Ureter (tissue), 1 donor: ENCODE results near the gene RND2. TPM values are rescaled to one million over a fixed set of nuclear protein-coding genes. Genes with fewer than 3 reads are reported as not detected.
"Not testable (repeated sequence)": the region's sequence is repeated elsewhere in the genome, so short reads cannot be mapped to it uniquely, and the experiment has no call there.

Experiments
- DNase-seq: peaks from one replicate; pipeline ENCODE4 v3.0.0-alpha.2; 2020; ENCODE audit warnings: low spot score
- total RNA-seq: library from RNA; stranded (reverse); gene quantifications from one replicate; pipeline ENCODE4 v1.2.4, GENCODE V29; 2023
- donor health status: DM: yes; HTN: yes; CAD: no.

The RND2 gene
- 3.0 TPM for total RNA-seq

- DNase-seq = peak; percentile 94
Observed at GRCh38 chr17:43024407-43025289, at the start of gene RND2. Gene RND2, plus strand, starts transcription at chr17:43025231. Its CDS starts 117 bp downstream, at chr17:43025348.

GRCh38 chr17:42975265-42975664, 49.8 kb upstream of the RND2 start:
- no peak for DNase-seq

GRCh38 chr17:42975701-42976100, 49.3 kb upstream of the RND2 start:
- not testable (repeated sequence) for DNase-seq

GRCh38 chr17:42979511-42980273, 45.3 kb upstream of the RND2 start, which contains the start of gene PTGES3L:
Gene PTGES3L, minus strand, starts transcription at chr17:42980080. Its CDS starts 27 bp downstream, at chr17:42980053.
- DNase-seq = peak; percentile 65

DNA sequence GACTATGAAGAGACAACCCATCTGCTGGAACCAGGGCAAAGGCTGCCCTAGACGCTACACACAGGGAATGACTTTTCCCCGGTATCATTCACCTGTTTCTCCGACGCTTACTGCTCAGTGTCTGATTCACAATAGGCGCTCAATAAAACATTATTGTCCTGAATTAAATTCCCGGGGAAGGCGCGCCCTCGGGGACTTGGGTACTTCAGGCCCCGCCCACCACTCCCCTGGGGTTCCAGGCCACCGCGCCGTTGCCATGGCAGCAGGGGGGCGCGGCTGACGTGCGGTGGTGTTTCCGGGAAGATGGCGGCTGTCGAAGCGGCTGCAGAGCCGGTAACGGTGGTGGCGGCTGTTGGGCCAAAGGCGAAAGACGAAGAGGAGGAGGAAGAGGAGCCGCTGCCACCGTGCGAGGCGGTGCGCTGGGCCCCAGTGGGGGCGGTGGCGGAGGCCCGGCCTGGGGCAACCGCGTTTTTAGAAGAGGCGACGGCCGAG, 44.7 kb upstream of the RND2 start, which contains the start of gene RUNDC1:
TSS of gene RUNDC1 (plus strand) at position 292 of the 492 bp plus-strand sequence. CDS start at position 304, 12 bp downstream.
- DNase-seq = peak; percentile 93

DNA sequence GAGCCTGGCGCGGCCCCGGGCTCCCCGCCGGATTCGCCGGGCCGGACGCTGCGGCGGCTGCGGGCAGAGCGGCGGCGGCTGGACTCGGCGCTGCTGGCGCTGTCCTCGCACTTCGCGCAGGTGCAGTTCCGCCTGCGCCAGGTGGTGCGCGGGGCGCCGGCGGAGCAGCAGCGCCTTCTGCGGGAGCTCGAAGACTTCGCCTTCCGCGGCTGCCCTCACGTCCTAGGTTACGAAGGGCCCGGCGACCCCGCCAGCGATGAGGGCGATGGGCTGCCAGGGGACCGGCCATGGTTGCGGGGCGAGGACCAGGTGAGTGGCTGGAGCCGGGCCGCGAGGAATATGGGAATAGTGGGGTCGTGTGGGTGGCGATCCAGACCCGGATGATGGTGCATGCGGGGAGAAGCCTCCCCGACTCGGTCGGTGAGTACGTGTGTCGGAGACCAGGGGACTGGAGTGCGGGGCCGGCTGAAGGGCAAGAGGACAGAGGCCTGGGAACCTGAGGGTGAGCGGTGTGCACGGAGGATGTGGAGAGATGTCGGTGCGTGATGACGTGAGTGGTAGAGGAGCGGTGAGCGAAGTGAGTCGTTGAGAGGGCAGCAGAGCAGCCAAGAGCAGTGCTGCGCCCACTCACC, 44.1 kb upstream of the RND2 start:
- DNase-seq = peak; percentile 56

- no peak for DNase-seq
Observed at GRCh38 chr17:42982266-42982665, 42.8 kb upstream of the RND2 start.

GRCh38 chr17:42985225-42985624, 39.8 kb upstream of the RND2 start:
- DNase-seq = no peak

DNA sequence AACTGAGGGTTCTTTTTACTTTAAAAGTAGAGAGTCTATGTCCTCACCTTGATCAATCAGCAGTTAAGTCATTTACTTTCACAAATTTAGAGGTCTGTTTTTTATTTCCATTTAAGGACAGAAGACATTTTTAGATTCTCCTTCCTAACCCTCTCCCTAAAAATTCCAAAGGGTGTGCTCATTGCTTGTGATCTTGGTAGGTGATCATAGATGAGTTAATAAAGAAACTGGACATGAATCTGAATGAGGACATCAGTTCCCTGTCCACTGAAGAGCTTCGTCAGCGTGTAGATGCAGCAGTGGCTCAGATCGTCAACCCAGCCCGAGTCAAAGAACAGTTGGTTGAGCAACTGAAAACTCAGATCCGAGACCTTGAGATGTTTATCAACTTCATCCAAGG, 35.9 kb upstream of the RND2 start:
- no peak for DNase-seq

DNA sequence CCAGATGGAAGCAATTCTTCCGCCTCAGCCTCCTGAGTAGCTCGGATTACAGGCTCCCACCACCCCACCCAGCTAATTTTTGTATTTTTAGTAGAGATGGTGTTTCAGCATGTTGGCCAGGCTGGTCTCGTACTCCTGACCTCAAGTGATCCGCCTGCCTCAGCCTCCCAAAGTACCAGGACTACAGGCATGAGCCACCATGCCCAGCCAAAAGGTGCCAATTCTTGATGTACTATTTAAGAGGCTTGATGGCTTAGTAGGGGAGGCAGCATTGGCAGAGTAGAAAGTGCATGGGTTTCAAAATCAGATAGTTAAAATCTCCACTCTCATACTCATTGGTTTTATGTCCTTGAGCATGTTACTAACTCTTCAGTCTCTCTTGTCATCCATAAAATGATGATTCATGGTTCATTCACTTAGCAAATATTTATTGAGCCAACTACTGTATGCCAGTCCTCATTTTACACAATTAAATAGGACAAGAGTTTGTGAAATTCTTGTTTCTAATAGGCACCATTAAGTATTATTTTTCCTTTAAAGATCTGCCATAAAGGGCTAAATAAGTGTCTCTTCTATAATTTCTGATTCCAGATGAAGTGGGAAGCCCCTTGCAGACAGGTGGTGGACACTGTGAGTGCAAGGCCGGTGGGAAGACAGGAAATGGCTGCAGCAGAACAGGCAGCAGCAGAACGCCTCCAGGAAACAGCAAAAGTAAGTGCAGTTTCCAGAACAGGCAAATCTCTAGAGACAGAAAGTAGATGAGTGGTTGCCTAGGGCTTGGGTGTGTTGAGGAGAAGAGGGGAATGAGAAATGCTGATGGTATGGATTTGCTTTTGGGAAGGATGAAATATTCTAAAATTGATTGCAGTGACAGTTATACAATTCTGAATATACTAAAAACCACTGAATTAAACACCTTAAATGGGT, 35.0 kb upstream of the RND2 start:
- DNase-seq = no peak

DNA sequence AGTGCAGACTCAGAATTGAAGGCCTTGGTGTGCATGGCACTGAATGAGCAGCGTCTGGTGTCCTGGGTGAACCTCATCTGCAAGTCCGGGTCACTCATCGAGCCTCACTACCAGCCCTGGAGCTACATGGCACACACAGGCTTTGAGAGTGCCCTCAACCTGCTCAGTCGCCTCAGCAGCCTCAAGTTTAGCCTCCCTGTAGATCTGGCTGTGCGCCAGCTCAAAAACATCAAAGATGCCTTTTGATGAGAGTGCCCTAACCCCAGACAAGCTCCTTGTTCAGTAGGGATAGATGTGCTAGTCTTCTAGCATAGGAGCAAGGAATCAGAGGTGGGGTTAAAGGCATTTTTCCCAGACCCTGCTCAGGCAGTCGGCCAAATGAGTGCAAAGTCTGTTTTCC, 33.6 kb upstream of the RND2 start:
- no peak for DNase-seq

GRCh38 chr17:42992872-42993271, 32.2 kb upstream of the RND2 start:
- DNase-seq = no peak

DNA sequence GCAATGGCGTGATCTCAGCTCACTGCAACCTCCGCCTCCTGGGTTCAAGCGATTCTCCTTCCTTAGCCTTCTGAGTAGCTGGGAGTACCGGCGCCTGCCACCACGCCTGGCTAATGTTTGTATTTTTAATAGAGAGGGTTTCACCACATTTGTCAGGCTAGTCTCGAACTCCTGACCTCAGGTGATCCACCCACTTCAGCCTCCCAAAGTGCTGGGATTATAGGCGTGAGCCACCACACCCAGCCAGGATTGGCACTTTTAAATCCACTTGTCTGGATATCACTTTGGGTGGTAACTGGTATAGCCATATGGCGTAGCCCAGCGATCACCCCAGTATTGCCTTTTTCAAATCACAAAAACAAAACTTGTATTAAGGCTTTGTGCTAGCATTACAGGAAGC, 31.1 kb upstream of the RND2 start:
- not testable (repeated sequence) for DNase-seq

GRCh38 chr17:42997390-42997983, 27.5 kb upstream of the RND2 start:
- DNase-seq = no peak

DNA sequence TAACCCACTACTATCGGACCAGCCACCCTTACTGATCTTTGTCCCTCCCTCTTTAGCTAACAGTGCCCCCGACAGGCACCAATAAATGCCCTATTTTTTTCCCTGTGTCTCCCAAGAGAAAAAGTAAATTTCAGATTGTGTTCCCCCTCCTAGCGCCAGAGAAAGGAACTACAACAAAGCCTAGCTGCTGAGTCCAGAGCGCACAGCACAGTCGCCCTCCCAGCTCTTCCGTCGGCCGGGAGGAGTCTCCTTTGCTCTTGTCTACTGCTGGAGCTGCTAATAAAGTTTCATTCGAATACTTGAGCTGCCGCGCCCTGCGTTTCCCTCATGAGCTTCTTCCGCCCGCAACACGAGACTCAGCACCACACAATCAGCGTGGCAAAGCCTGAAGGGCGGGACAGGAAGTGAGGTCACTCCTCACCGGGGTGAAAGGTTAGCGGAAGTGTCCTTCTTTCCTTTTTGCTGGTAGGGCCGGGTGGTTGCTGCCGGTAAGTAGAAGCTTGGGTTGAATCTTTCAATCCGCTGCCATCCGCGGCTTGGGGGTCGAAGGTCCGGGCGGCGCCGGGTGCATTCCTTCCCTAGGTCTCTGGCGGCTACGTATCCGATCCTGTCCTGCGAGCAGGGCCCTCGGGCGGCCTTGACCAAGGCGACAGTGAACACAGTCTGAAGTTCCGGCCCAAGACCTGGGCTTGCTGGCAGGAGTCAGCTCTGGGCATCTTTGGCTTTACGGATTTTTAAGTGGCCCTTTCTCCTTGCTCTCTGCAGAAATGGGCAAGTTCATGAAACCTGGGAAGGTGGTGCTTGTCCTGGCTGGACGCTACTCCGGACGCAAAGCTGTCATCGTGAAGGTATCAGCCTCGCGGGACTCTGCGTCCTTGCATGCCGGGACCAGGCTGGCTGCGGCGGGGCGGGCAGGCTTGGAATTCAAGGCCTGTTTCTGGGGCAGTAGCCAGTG, 26.8 kb upstream of the RND2 start, which contains the start of gene RPL27:
TSS of gene RPL27 (plus strand) at position 436 of the 955 bp plus-strand sequence. CDS start at position 768, 332 bp downstream.
- DNase-seq = peak; percentile 98

DNA sequence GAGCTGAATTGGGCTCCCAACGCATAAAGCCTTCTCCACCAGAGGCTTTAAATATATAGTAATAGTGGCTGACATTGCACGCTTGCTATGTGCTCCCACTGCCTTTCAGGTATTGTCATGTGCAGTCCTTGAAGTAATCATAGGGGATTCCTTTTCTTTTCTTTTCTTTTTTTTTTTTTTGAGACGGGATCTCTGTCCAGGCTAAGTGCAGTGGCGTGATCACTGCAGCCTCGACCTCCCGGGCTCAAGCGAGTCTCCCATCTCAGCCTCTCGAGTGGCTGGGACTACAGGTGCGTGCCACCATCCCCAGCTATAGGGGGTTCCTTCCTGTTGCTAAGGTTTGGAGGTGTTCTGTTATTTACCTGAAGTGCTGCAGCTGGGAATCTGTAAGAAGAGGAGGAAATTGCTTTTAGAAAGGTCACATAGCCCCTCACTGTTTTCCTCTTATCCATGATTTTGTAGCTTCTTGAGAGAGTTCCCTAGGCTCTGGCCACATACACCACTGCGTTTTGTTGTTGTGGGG, 26.0 kb upstream of the RND2 start:
- no peak for DNase-seq

DNA sequence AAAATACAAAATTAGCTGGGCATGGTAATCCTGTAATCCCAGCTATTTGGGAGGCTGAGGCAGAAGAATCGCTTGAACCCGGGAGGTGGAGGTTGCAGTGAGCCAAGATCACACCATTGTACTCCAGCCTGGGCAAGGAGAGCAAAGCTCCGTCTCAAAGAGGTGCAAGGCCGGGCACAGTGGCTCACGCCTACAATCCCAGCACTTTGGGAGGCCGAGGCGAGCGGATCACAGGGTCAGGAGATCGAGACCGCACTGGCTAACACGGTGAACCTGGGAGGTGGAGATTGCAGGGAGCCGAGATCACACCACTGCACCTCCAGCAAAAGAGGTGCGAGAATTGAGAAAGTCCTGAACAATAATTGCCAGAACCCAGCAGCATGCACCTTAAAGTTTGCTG, 24.1 kb upstream of the RND2 start:
- not testable (repeated sequence) for DNase-seq

GRCh38 chr17:43003542-43004172, 21.4 kb upstream of the RND2 start:
- DNase-seq = no peak
